ENCODE data around the gene LPIN3. TPM values are rescaled to one million over a fixed set of nuclear protein-coding genes. Genes with fewer than 3 reads are reported as not detected.

LPIN3 gene
- total and polyA plus RNA-seq, 2 experiments from 2014 or later = 6.1 to 9.7 TPM

- TF ChIP-seq, protein P1, sequence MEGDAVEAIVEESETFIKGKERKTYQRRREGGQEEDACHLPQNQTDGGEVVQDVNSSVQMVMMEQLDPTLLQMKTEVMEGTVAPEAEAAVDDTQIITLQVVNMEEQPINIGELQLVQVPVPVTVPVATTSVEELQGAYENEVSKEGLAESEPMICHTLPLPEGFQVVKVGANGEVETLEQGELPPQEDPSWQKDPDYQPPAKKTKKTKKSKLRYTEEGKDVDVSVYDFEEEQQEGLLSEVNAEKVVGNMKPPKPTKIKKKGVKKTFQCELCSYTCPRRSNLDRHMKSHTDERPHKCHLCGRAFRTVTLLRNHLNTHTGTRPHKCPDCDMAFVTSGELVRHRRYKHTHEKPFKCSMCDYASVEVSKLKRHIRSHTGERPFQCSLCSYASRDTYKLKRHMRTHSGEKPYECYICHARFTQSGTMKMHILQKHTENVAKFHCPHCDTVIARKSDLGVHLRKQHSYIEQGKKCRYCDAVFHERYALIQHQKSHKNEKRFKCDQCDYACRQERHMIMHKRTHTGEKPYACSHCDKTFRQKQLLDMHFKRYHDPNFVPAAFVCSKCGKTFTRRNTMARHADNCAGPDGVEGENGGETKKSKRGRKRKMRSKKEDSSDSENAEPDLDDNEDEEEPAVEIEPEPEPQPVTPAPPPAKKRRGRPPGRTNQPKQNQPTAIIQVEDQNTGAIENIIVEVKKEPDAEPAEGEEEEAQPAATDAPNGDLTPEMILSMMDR (conservative IDR thresholded peaks at IDR 0.05; ENCODE audit: low read depth in 2 of 2) = no peak
- TF ChIP-seq, protein P2, sequence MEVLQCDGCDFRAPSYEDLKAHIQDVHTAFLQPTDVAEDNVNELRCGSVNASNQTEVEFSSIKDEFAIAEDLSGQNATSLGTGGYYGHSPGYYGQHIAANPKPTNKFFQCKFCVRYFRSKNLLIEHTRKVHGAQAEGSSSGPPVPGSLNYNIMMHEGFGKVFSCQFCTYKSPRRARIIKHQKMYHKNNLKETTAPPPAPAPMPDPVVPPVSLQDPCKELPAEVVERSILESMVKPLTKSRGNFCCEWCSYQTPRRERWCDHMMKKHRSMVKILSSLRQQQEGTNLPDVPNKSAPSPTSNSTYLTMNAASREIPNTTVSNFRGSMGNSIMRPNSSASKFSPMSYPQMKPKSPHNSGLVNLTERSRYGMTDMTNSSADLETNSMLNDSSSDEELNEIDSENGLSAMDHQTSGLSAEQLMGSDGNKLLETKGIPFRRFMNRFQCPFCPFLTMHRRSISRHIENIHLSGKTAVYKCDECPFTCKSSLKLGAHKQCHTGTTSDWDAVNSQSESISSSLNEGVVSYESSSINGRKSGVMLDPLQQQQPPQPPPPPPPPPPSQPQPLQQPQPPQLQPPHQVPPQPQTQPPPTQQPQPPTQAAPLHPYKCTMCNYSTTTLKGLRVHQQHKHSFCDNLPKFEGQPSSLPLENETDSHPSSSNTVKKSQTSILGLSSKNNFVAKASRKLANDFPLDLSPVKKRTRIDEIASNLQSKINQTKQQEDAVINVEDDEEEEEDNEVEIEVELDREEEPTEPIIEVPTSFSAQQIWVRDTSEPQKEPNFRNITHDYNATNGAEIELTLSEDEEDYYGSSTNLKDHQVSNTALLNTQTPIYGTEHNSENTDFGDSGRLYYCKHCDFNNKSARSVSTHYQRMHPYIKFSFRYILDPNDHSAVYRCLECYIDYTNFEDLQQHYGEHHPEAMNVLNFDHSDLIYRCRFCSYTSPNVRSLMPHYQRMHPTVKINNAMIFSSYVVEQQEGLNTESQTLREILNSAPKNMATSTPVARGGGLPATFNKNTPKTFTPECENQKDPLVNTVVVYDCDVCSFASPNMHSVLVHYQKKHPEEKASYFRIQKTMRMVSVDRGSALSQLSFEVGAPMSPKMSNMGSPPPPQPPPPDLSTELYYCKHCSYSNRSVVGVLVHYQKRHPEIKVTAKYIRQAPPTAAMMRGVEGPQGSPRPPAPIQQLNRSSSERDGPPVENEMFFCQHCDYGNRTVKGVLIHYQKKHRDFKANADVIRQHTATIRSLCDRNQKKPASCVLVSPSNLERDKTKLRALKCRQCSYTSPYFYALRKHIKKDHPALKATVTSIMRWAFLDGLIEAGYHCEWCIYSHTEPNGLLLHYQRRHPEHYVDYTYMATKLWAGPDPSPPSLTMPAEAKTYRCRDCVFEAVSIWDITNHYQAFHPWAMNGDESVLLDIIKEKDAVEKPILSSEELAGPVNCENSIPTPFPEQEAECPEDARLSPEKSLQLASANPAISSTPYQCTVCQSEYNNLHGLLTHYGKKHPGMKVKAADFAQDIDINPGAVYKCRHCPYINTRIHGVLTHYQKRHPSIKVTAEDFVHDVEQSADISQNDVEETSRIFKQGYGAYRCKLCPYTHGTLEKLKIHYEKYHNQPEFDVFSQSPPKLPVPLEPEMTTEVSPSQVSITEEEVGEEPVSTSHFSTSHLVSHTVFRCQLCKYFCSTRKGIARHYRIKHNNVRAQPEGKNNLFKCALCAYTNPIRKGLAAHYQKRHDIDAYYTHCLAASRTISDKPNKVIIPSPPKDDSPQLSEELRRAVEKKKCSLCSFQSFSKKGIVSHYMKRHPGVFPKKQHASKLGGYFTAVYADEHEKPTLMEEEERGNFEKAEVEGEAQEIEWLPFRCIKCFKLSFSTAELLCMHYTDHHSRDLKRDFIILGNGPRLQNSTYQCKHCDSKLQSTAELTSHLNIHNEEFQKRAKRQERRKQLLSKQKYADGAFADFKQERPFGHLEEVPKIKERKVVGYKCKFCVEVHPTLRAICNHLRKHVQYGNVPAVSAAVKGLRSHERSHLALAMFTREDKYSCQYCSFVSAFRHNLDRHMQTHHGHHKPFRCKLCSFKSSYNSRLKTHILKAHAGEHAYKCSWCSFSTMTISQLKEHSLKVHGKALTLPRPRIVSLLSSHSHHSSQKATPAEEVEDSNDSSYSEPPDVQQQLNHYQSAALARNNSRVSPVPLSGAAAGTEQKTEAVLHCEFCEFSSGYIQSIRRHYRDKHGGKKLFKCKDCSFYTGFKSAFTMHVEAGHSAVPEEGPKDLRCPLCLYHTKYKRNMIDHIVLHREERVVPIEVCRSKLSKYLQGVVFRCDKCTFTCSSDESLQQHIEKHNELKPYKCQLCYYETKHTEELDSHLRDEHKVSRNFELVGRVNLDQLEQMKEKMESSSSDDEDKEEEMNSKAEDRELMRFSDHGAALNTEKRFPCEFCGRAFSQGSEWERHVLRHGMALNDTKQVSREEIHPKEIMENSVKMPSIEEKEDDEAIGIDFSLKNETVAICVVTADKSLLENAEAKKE (CRISPR knock-in tag; IDR thresholded peaks at IDR 0.05) = no peak
- TF ChIP-seq NANOG (IDR thresholded peaks at IDR 0.05; ENCODE audit: borderline replicate concordance) (no peak), CREB1 (CRISPR knock-in tag; IDR thresholded peaks at IDR 0.05; ENCODE audit: low read depth) (no peak), ZNF114 (CRISPR knock-in tag; IDR thresholded peaks at IDR 0.05) (no peak)
Measured at GRCh38 chr20:41403604-41404003, 63.0 kb downstream of the LPIN3 start (continued).

GRCh38 chr20:41405436-41405835 lies 64.8 kb downstream of the LPIN3 start:
- Histone ChIP-seq H3K27ac (ENCODE audit: low read depth) (no peak overlapping the region), H3K9me2 (ENCODE audit: insufficient read depth) (no peaks in the 10 kb centered on the region), H2AFZ (no peak overlapping the region), H4K20me1 (replicated peaks; ENCODE audit: insufficient read depth) (peaks cover 2% of the 10 kb centered on the region; the same call in 1 of the 2 replicates), H3K4me1 (ENCODE audit: insufficient read depth) (no peaks in the 10 kb centered on the region), H3K27me3 (ENCODE audit: insufficient read depth) (no peaks in the 10 kb centered on the region), H3K4me3 (no peak overlapping the region), H3K36me3 (ENCODE audit: insufficient read depth) (peaks cover 20% of the 10 kb centered on the region), H3F3A (replicated peaks; ENCODE audit: low read depth) (no peaks in the 10 kb centered on the region), H3K79me2 (replicated peaks; ENCODE audit: insufficient read depth) (no peaks in the 10 kb centered on the region), H3K4me2 (no peak overlapping the region)
- ATAC-seq = no peak
- Mint-ChIP-seq H3K4me1 (peaks cover 7% of the 10 kb centered on the region; the same call in 2 of the 3 replicates), H3K27ac (no peak overlapping the region), H3K9me3 (no peaks in the 10 kb centered on the region), H3K27me3 (ENCODE audit: insufficient read depth, low read depth, poor library complexity) (no peaks in the 10 kb centered on the region), H3K4me3 (no peak overlapping the region), H3K36me3 (ENCODE audit: low read depth) (peaks cover 41% of the 10 kb centered on the region)
- no peak for DNase-seq (ENCODE audit: low spot score)
- TF ChIP-seq EZH2 (IDR thresholded peaks at IDR 0.05; ENCODE audit: low read depth, unreplicated experiment) (no peak), JUNB (IDR thresholded peaks at IDR 0.05; ENCODE audit: unreplicated experiment) (no peak)
- TF ChIP-seq, protein P2 (CRISPR knock-in tag; IDR thresholded peaks at IDR 0.05) = no peak
